ENCODE data around the gene GLYATL3. TPM values are rescaled to one million over a fixed set of nuclear protein-coding genes. Genes with fewer than 3 reads are reported as not detected.

Gene GLYATL3
- polyA plus RNA-seq, 1 donor (not counting 4 experiments of a cell fraction or from before 2014, with no cell fraction given) = not detected

DNA sequence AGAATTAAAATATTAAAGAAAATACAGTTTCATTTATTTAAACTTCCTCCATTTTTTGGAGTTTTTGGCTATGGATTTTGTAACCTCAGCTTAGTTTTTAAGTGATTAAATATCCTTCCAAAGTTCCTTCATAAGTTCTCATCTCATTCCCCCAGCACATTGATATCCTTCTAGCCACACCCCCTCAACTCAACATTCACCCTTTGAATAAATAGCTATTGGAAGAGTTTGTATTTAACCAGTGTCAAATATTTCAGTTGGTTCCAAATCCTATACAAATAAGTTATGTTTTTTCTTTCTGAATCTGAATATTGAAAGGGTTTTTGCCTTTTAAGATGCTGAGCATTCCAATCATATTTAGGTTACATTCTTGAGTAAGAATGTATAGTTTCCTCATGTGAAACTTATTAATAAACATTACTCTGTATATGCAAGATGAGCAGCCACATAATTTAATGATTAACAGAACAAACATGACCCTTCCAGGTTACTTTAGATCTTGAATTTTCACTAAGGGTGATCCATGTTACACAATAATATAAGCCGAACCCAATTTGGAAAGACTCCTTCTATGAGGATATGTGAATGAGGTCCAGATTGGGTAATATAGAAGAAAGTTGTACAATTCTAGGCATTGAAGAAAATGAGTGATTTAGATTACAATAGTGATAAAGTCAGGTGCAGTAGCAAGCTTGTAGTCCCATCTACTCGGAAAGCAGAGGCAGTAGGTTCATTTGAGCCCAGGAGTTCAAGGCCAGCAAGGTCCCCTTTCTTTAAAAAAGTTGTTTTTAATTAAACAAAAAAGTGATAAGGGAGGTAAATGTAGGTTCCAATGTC, 13.6 kb downstream of the GLYATL3 start:
- dilution Hi-C loops (cut with MboI; ENCODE audit: extremely low pct_ligation_motif_present, low sequenced_read_pairs) = no loop called here
- no peak for TF ChIP-seq EZH2 (IDR thresholded peaks at IDR 0.05; ENCODE audit: low read length)
- TF ChIP-seq, protein P1, sequence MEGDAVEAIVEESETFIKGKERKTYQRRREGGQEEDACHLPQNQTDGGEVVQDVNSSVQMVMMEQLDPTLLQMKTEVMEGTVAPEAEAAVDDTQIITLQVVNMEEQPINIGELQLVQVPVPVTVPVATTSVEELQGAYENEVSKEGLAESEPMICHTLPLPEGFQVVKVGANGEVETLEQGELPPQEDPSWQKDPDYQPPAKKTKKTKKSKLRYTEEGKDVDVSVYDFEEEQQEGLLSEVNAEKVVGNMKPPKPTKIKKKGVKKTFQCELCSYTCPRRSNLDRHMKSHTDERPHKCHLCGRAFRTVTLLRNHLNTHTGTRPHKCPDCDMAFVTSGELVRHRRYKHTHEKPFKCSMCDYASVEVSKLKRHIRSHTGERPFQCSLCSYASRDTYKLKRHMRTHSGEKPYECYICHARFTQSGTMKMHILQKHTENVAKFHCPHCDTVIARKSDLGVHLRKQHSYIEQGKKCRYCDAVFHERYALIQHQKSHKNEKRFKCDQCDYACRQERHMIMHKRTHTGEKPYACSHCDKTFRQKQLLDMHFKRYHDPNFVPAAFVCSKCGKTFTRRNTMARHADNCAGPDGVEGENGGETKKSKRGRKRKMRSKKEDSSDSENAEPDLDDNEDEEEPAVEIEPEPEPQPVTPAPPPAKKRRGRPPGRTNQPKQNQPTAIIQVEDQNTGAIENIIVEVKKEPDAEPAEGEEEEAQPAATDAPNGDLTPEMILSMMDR (optimal IDR thresholded peaks at IDR 0.05 in 1 of 3, IDR thresholded peaks at IDR 0.05 in 1 of 3, conservative IDR thresholded peaks at IDR 0.05 in 1 of 3; ENCODE audit: extremely low read depth in 1 of 3, insufficient read depth in 2 of 3, low read length in 3 of 3) = no peak
- Histone ChIP-seq H2AFZ (ENCODE audit: control insufficient read depth, low read length) (no peak overlapping the region), H4K20me1 (ENCODE audit: control insufficient read depth, extremely low read depth, insufficient read depth, low read length) (no peaks in the 10 kb centered on the region), H3K4me3 (ENCODE audit: control insufficient read depth in 2 of 3, extremely low read depth in 1 of 3, insufficient read depth in 2 of 3, low read depth in 1 of 3, low read length in 3 of 3) (no peak overlapping the region), H3K9me3 (ENCODE audit: control insufficient read depth, low read depth, low read length) (no peaks in the 10 kb centered on the region), H3K79me2 (ENCODE audit: control insufficient read depth, insufficient read depth, low read length) (no peaks in the 10 kb centered on the region), H3K9me1 (ENCODE audit: control insufficient read depth, extremely low read depth, insufficient read depth, low read length) (no peaks in the 10 kb centered on the region), H3K27me3 (ENCODE audit: control insufficient read depth, extremely low read depth, insufficient read depth, low read length) (no peaks in the 10 kb centered on the region), H3K36me3 (ENCODE audit: control insufficient read depth in 2 of 2, extremely low read depth in 1 of 2, insufficient read depth in 2 of 2, low read length in 2 of 2) (no peaks in the 10 kb centered on the region), H3K4me1 (ENCODE audit: control insufficient read depth, extremely low read depth, insufficient read depth, low read length) (no peaks in the 10 kb centered on the region), H3K4me2 (ENCODE audit: control insufficient read depth, extremely low read depth, insufficient read depth, low read depth, low read length) (no peak overlapping the region), H3K27ac (ENCODE audit: control insufficient read depth, insufficient read depth, low read length) (no peak overlapping the region), H3K9ac (ENCODE audit: control insufficient read depth, extremely low read depth, insufficient read depth, low read length) (no peak overlapping the region)
- FAIRE-seq = no peak
- DNase-seq (ENCODE audit: low read depth, low spot score) = no peak

DNA sequence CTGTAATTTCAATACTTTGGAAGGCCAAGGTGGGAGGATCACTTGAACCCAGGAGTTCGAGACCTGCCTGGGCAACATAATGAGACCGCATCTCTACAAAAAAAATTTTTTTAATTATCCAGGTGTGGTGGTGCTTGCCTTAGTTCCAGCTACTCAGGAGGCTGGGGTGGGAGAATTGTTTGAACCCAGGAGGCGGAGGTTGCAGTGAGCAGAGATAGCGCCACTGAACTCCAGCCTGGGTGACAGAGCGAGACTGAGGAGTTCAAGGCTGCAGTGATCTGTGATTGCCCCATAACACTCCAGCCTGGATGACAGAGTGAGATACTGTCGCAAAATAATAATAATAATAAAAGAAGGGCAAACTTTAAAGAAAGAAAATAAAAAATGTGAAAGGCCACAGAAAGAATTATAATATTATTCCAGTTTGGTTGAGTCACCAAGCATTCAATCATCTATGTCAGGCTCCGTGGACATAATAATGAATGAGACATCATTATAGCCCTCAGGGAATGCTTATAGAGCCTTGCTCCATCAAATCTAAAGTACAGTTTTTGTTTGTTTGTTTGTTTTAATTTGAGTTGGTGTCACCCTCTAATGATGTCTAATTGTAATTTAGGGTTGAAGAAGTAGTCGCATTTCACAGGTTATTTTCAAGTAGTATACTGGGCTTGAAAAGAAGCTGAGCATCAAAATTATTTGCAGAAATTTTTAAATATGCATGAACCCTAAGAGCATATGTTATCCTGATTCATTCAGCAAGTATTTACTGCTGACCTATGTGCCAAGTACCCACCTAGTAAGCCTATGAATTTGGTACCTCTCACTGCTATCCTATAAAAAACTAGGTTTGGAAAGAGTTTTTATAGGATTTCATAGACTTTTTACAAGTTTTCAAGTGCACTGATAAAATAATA, 15.1 kb downstream of the GLYATL3 start:
- no peaks in the 10 kb centered on the region for H3K4me1 ChIP-seq (ENCODE audit: control insufficient read depth, extremely low read depth, insufficient read depth, low read length)
- no peak overlapping the region for H3K4me2 ChIP-seq (ENCODE audit: control insufficient read depth, extremely low read depth, insufficient read depth, low read depth, low read length)
- TF ChIP-seq, protein P1 (optimal IDR thresholded peaks at IDR 0.05 in 1 of 3, IDR thresholded peaks at IDR 0.05 in 1 of 3, conservative IDR thresholded peaks at IDR 0.05 in 1 of 3; ENCODE audit: extremely low read depth in 1 of 3, insufficient read depth in 2 of 3, low read length in 3 of 3) = no peak
- no peak for TF ChIP-seq EZH2 (IDR thresholded peaks at IDR 0.05; ENCODE audit: low read length)
- dilution Hi-C loops (cut with MboI; ENCODE audit: extremely low pct_ligation_motif_present, low sequenced_read_pairs) = no loop called here
- no peaks in the 10 kb centered on the region for H3K9me3 ChIP-seq (ENCODE audit: control insufficient read depth, low read depth, low read length)
- no peaks in the 10 kb centered on the region for H3K9me1 ChIP-seq (ENCODE audit: control insufficient read depth, extremely low read depth, insufficient read depth, low read length)
- DNase-seq (ENCODE audit: low read depth, low spot score) (no peak), FAIRE-seq (no peak)
- no peak overlapping the region for H2AFZ ChIP-seq (ENCODE audit: control insufficient read depth, low read length)
- no peaks in the 10 kb centered on the region for H3K79me2 ChIP-seq (ENCODE audit: control insufficient read depth, insufficient read depth, low read length)
- no peak overlapping the region for H3K4me3 ChIP-seq (ENCODE audit: control insufficient read depth in 2 of 3, extremely low read depth in 1 of 3, insufficient read depth in 2 of 3, low read depth in 1 of 3, low read length in 3 of 3)
- no peaks in the 10 kb centered on the region for H3K27me3 ChIP-seq (ENCODE audit: control insufficient read depth, extremely low read depth, insufficient read depth, low read length)
- H4K20me1 ChIP-seq (ENCODE audit: control insufficient read depth, extremely low read depth, insufficient read depth, low read length) = no peaks in the 10 kb centered on the region
- H3K9ac ChIP-seq (ENCODE audit: control insufficient read depth, extremely low read depth, insufficient read depth, low read length) = no peak overlapping the region
- no peak overlapping the region for H3K27ac ChIP-seq (ENCODE audit: control insufficient read depth, insufficient read depth, low read length)
- no peaks in the 10 kb centered on the region for H3K36me3 ChIP-seq (ENCODE audit: control insufficient read depth in 2 of 2, extremely low read depth in 1 of 2, insufficient read depth in 2 of 2, low read length in 2 of 2)

Measured in keratinocyte (primary cell).